HUDEP-2 (cell line): ENCODE measurements around the gene ALCAM.

Experiments
- DNase-seq, 76 experiments: peaks; one replicate each; lab custom pipeline; 2025; ENCODE audit not compliant: unreplicated experiment in 76 of 76; lab: John Stamatoyannopoulos, UW

Gene ALCAM

DNA sequence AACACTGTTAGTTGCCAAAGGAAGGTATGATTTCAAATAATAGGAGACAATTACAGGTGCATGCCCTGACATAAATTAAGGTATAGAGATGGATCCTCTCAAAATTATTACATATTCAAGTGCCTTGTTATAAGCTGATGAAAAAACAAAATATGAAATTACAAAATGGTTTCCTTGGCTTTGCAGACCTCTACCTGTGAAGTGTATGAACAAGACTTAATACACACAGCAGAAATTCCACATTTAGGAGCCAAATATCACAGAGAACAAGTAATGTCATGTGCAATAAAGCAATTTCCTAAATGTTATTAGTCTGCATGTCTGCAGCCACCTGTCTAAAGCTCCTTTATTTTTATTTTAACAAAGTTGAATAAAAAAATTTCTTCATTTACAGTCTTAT lies 151.5 kb downstream of the ALCAM start:
- DNase-seq: no peak

DNA sequence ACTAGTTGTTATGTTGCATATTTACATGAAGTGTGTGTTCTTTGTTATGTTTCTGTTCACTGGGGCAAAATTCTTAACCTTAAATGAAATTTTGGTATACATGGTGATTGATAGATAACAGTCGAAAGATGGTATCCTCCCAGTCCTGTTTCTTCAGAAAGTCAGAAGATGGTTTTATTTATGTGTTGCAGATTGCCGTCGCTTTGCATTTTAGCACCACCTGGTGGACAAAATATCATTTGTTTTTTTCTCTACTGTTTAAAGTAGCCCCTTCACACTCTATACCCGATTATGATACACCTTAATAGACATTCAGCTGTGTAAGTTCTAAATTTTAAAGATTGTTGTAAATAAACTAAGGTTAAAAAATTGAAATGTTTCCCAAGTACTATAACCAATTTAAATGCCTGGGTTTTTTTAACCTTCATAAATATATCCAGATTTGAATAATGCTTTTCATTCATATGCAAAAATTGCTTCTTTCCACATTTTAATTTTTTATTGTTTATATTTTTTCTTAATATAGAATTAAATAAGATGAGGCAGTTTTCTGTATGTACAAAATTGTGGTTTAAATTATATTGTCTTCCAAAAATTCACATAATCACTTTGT lies 152.2 kb downstream of the ALCAM start:
- DNase-seq: peak in 22 of 76 experiments; percentile 1 to 40 (median 12)

DNA sequence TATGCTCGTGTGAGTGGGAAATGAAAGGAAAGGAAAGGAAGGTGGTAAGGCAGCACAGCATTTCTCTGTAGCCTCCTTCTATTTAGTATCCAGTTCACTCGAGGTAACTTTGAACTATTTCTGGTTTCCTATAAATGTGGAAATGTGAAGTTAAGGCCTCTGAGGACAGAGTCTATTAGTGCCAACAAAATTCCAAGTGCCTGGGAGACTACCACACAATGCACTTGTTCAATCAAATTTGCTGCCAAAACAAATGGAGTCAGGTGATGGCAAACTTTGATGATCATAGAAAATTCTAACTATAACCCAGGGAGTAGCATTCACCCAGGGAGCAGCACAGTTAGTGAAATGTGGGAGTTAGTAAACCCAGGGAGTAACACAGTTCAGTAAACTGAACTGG lies 155.1 kb downstream of the ALCAM start:
- no peak for DNase-seq

DNA sequence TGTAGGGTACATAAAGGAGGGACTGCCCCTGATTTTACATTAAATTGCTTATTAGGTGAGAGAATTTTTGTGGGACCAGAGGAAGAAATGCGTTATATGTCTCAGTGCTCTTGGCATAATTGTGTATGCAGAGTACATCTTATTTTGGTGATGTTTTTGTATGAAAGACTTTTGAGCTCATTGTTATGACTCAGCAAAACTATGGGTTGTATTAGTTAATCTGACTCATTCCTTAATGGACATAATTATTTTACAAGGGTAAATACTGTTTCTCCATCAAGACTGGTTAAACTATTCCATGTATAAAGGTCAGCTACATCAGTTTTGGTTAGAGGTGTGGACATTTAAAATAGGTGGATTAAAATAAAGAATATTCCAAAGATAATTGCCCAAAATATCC lies 156.8 kb downstream of the ALCAM start:
- no peak for DNase-seq

DNA sequence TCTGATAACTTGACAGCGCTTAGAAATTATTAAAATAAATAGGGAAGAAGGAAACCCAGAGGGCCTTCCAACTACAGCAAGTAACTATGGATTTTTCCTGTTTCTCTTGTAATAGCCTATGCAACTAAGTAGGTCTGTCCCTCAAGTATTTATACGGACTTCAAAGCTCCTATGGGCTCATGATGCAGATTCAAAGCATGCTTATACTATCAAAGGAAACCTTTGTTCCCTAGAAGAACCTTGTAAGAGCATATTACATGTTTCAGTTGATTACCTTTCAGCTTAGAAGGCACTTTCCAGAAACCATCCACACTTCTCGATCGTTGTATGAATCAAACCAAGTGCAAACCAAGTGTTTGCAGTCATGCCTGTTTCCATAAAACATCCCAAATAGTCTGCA lies 158.8 kb downstream of the ALCAM start:
- DNase-seq: no peak

DNA sequence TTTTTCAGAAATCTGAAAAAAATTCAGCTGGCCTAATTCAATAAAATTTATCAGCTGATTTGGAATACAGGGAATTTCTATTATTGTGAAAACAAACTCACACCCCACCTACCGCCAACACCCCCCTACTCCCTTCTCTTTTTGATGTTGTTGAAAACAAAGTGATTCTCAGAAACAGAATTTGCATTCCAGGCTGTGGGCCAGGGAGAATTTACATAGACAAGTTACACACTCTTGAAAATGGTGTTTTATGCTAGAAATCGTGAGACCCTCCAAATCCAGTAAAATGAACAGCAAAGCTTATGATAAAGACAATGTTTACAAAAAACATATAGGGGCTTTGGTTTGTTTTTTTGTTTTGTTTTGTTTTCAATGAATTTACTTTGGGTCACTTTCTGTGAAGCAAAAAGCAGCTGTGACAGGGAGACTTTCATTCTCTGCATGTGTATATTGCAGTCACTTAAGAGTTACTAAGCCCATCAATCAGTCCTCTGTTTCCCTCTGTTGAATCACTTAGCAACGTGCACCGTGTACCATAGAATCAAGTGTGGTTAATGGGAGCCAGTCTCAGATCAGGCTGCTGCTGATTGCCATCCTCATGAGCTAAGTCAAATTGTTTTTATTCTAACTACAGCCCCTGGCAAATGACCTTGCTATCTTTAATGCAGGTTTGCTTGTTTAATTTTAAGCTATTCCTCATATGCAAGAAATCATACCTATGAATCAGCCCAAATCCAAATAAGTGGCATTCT lies 159.8 kb downstream of the ALCAM start:
- DNase-seq: no peak

DNA sequence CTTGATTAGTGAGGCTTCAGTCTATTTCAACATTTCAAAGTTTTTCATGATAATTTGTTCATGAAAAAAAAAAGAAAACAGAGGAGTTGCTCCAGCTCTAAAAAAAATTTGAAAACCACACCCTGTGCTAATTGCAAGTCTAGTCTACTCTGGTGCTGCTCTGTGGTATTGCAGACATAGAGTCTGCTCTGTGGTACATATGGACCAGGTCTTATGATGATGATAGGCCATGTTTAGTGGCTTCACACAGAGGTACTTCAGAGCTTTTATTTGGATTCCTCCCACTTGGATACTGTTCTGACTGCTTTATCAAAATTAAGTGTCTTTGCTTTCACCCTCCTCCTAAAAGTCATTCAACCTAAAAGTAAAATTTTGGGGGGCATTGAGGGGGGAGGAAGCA lies 160.8 kb downstream of the ALCAM start:
- no peak for DNase-seq

DNA sequence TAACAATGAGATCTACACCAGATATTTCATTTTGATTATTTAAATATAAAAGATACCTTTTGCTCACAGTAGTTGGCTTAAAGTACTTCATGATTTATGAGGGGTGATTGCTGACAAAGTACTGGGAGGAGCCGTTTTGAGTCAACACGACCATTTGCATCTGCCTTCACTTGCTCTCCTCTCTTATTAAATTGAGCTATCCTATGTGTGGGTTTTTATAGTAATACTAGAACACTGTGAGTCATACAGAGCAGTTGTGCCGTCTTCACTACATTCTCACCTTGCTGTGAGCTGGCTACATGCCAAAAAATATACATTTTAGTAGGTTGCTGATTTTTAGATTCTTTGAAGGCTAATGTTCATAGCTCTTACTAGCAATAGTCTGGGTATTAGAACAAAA lies 161.2 kb downstream of the ALCAM start:
- DNase-seq: no peak

- DNase-seq: no peak
These were observed 162.2 kb downstream of the ALCAM start for GRCh38 chr3:105528955-105529354.

DNA sequence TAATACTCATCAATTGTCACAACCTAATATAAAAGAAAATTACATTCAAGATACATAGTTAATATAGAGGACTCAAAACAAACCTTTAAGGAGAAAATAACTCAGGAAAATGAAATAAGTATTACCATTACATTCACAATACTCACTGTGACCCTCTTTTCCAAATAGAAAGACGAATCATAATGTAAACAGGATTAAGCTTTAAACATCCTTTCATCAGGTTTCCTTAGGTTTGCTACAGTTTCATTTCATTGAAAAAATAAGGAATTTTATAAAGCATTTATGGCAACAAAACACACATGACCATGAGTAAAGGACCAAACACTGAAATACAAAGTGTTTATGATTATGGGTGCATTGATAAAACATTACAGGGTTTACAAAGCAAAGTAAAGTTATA lies 162.7 kb downstream of the ALCAM start:
- DNase-seq: no peak

DNA sequence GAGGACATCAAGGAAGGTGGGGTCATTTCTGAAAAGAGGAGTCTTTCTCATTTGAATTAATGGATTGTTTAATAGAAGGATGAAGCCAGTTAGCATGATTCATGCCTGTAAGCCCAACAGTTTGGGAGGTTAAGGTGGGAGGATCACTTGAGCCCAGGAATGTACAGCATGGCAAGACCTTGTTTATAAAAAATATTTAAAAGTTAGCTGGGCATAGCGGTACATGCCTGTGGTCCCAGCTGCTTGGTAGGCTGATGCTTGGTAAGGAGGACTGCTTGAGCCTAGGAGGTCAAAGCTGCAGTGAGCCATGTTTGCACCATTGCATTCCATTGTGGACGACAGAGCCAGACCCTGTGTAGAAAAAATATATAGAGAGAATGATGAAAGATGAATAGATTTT lies 165.5 kb downstream of the ALCAM start:
- no peak for DNase-seq

GRCh38 chr3:105533960-105534359 lies 167.3 kb downstream of the ALCAM start:
- no peak for DNase-seq

GRCh38 chr3:105534491-105534890 lies 167.8 kb downstream of the ALCAM start:
- no peak for DNase-seq

DNA sequence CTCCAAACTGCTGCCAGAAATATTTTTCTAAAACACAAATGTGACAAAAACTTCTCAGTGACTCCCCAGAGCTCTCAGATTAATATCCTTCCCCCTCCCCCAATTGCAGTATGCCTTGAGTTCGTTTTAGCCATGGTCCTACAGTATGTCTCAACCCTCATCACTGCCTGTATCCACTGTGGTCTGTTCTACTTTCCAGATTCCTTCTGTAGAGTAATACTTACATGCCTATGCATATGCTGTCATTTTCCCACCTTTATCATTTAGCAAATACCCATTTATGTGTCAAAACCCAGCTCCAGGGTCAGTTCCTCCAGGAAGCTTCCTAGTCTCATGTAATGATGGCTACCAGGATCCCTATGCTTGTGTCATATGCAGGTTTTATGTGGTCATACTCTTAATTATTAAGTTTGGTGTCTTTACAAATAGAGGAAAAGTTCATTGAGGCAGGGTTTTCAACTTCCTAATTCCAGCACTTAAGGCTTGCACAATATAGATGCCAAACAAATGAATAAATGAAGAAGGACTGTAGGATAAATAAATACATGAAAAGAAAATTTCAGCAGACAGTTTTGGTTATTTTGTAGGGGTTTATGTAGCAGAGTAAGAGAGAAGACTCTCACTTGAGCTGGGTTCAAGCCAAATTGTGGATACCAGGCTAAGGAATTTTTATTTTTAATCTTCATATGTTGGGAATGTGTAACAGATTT lies 170.8 kb downstream of the ALCAM start:
- no peak for DNase-seq

DNA sequence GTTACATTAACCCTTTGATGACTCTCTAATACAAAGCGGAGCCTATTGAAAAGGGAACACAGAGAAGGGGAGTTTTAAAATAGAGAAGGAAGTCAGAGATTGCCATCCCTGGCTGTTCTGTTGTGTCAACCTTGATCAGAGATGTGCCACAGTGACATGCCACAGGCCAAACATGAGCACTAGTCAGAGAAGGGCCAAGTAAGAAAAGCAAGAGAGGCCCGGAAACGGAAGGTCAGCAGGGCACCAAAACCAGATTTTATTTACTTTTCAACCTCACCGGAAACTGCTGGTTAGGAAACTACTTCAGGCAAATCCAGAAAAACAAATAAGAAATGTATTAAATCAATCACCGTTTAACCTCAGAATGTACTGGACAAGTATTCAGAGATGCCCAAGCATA lies 171.8 kb downstream of the ALCAM start:
- no peak for DNase-seq

DNA sequence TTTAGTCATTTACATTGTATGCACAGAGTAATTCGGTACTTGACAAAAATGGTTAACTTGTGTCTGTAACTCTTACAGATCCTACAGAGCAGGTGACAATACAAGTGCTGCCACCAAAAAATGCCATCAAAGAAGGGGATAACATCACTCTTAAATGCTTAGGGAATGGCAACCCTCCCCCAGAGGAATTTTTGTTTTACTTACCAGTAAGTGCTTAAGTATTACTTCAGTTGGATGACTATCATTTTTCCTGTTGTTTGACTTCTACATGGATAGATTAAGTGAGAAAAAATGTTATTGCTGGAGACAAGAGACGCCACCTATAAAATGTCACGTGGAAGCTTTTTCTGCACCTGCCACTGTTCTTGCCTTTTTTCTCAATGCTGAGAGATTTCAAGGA lies 173.2 kb downstream of the ALCAM start:
- DNase-seq: no peak

GRCh38 chr3:105542282-105543019 lies 175.7 kb downstream of the ALCAM start:
- DNase-seq: no peak

DNA sequence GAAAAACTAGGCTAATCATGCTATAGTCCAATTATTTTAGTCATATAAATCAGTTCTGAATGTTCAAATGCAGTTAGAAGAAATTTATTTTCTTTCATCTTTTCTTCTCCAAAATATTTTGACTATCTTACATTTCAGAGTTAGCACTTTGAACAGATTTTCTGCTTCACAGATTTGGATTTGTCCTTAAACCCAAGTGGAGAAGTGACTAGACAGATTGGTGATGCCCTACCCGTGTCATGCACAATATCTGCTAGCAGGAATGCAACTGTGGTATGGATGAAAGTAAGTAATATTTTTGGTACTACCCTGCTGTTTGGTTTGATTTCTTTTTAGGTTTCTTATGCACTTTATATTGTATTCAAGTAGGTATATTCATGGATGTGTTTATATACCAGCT lies 178.3 kb downstream of the ALCAM start:
- no peak for DNase-seq

DNA sequence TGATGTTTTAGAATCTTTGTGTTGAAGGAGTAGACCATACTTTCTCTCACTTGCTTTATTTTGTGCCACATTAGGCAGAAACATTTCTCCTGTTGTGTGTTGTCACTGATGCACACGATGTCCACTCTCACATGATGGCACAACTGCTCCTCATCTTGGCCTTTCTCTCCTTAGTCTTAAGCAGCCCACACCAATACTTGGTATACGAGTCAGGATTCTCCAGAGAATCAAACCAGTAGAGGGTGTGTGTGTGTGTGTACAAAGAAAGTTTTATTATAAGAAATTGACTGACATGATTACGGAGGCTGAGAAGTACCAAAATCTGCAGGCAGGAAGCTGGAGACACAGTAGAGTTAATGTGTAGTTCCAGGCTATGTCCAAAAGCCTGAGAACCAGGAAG lies 187.1 kb downstream of the ALCAM start:
- DNase-seq: no peak

DNA sequence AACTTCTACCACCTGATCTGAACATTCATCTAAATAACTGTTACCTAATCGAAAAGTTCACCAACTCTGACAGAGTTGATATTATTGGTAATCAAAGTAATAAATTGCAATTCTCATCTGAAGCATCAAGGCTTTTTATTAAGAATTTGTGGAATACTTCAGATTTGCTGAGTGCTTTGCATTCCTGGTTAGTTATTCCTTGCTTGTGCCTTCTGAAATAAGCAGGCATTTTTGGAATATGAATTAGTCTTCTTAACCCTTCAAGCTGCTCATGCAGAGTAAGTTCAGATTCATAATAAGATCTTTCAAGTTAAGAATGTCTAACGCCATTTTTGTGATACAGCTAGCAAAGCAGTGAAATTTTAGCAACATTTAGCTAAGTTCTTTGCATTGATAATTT lies 188.5 kb downstream of the ALCAM start:
- no peak for DNase-seq

- no peak for DNase-seq
These were observed 193.1 kb downstream of the ALCAM start for GRCh38 chr3:105559856-105560255.
